IPS-NIHi7 (cell line): ENCODE results near the gene TIMM10B.

Experiments used
- DNase-seq: peaks from one replicate; pipeline ENCODE4 v3.0.0; 2012; ENCODE audit warnings: mixed read lengths; ENCODE audit errors: extremely low spot score

TIMM10B gene

GRCh38 chr11:6472934-6473333, 8.4 kb upstream of the TIMM10B start:
- DNase-seq: no peak

DNA sequence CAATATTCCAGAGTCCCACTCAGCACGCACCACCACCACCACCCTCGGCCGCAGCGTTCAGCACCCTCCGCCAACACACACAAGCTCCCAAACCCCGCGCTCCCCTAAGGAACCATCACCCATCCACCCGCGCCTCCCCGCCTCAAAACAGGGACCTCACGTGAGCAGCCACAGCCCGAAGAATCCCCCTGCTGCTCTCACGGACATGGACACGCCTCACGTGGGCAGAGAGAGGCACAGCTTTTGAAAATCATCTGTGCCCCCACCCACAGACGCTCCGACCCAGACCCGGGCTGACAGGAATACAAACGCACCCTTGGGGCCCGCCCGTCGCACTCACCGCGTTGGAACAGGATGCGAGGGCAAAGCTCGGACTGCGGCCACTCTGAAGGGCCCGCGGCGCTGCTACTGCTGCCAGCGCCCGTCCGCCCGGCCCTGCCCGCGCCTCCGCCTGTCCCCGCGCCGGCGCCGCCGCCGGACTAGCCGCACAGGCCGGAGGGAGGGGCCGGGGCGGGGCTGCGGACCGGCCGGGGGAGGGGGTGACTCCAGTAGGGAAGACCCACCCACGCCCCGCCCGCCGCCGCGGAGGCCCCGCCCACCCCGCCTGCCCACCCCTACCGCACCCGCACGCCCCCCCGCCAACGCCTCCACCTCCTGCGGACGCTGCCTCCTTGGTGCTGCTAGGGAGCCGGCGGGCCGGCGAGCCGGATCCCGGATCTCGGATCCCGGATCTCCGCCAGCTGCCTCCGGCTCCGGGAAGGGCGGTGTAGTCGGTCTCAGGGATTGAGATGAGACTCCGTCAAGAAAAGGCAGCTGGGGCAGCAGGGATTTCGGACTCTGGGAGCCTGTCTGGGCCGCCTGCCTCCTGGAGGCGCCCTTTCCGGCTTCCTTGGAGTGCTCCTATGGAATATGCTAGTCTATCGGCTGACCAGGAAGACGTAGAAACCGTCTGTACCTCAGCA, 7.6 kb upstream of the TIMM10B start, which contains the start of gene TRIM3:
Gene TRIM3 (minus strand): TSS at position 491 of the 962 bp plus-strand sequence. CDS start 8,246 bp downstream, outside the sequence.
- DNase-seq: peak; percentile 98

DNA sequence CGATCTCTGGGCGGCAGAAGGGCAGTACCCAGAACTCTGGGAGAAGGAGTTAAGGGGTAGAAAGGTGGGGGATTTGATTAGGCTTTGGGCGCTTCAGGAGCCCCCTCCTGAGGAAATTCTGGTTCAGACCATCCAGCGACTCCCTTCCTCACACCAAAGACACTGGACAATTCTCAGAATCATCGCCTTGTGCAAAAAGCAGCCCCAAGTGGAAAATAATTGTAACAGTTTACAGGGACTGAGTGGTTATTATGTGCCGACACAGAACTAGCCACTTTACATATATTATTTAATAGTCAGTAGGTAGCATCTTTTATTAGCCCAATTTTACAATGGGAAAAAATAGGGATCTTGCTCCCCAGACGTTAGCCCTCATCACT, 6.9 kb upstream of the TIMM10B start:
- no peak for DNase-seq

- DNase-seq: no peak
Measured at GRCh38 chr11:6474806-6475500, 6.3 kb upstream of the TIMM10B start.

GRCh38 chr11:6475936-6476335, 5.4 kb upstream of the TIMM10B start:
- DNase-seq: peak; percentile 31

- DNase-seq: peak; percentile 52
Measured at GRCh38 chr11:6476571-6476970, 4.7 kb upstream of the TIMM10B start.

- no peak for DNase-seq
Measured at GRCh38 chr11:6480299-6480914, 894 bp upstream of the TIMM10B start.

GRCh38 chr11:6481924-6482275, 599 bp downstream of the TIMM10B start:
- no peak for DNase-seq

- DNase-seq: no peak
Measured at GRCh38 chr11:6482441-6482840, 1.1 kb downstream of the TIMM10B start.

DNA sequence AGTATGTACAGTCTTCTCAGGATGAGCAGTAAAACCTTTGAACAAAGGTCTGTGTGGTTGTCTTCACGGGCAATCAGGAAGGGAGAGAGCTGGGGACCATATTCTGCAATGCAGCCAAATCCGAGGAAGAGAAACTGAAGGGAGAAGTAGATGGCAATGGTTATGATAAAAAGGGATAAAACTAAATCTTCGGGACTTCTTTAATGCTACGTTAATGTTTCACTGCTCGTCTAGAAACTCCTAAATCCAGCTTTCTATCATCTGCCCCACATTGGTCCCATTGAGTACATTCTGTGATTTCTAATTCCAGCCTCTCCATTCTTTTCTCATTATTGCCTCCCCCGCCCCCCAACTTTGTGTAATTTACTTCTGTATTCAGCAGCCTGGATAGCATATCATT, 1.7 kb downstream of the TIMM10B start:
- DNase-seq: no peak

DNA sequence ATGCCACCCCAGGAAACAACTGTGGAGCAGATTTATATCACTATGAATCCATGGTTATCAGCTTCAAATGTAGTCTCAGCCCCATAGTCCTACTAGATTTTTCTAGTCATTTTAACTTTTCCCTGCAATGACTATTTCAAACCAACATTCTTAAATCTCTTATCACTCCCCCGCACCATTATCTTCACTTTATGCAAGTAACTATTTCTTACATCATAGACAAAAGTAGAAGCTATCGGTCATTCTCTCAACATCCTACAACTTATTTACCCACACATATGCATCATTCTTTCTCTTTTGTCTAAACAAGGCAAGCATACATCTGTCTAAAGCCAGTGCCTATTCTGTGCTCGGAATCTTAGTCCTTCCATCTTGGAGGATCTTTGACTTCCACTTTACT, 4.4 kb downstream of the TIMM10B start:
- no peak for DNase-seq

DNA sequence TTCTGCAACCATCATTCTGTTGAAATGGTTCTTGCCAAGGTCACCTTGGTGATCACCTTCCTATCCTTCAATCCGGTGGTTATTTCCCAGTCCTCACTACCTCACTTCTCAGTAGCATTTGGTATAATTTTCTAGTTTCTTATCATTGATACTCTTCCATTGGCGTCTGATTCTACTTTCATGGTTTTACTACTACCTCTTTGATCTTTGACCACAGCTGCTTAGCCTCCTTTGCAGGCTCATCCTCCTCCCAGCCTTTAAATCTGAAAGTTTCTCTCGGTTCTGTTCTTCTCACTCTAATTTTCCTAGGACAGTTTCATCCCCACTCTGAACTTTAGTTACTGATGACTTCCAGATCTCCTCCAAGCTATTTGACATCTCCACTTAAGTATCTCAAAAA, 5.0 kb downstream of the TIMM10B start:
- no peak for DNase-seq

- DNase-seq: no peak
Measured at GRCh38 chr11:6486938-6487337, 5.6 kb downstream of the TIMM10B start.

GRCh38 chr11:6488342-6488741, 7.0 kb downstream of the TIMM10B start:
- DNase-seq: no peak

- no peak for DNase-seq
Measured at GRCh38 chr11:6488821-6489220, 7.5 kb downstream of the TIMM10B start.

DNA sequence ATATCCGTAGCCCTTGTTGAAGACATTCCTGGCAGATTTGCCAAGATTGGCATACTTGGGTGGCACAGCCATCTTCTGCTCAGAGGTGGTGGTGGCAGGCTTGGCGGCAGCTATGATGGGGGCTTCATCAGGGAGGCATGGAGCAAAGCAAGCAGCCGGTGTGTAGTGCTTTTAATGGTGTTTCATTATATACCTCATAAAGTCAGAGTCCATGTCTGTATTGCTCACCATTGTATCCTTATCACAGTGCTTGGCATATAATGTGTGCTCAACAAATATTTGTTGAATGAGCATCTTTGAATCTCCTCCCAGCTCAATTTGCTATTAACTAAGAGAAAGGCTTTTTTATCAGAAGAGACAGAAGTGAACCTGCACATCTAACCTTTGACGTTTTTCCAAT, 8.0 kb downstream of the TIMM10B start:
- DNase-seq: no peak

DNA sequence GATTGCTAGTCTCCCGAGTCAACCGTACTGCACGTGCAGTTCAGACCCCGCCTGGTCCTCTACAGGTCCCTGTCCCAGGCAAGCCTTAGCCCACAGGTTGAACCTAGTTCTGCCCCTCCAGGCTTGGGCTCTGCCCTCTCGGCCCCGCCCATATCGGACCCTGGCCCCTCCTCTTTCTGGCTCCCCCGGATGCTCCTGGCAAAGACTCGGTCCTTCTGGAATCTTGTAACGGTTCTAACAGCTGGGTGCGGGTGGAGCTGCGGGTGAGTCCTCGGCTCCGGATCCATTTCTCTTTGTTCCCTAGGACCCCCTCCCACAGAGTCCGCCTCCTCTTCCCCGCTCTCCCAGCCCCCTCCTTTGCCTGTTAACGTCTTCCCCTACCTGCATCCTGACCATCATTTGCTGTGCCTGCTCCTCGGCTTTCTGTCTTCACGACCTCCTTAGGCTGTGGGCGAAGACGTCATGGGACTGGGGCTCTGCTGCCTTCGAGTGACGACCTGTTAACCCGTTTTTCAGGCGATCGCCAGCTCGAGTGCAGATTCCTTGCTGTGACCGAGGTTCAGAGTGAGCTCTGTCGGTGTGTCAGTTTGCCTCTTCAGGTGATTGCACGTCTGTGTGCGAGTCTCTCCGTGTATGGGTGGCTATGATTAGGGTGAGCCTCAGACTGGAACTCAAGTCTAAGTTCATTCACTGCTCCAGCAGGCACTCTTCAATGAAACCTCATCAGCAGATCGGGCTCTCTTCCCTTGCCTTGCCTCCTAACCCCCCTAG, 16.0 kb downstream of the TIMM10B start, which contains the start of gene DNHD1:
Gene DNHD1 (plus strand): TSS at position 212 of the 771 bp plus-strand sequence. CDS start 936 bp downstream, outside the sequence.
- peak; percentile 83 for DNase-seq

DNA sequence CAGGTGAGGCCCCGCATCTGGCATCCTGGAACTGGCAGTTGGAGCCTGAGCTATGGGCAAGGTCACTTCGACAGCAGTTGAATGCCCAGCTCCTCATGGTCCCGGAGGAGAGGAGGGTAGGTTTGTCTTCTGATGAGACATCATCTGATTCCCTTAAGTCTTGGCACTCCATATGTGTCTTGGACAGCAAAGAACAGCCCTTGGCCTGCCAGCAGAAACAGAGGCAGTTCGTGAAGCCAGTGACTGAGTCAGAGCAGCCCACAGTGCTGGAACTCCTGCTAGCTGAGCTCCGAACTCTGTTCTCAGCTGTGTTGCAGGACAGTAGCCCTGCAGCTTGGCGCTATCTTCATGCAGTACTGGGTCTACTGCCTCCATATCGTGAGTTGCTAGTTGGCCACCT, 16.8 kb downstream of the TIMM10B start:
- DNase-seq: no peak

- DNase-seq: no peak
Measured at GRCh38 chr11:6498544-6498943, 17.2 kb downstream of the TIMM10B start.

- no peak for DNase-seq
Measured at GRCh38 chr11:6502382-6502781, 21.1 kb downstream of the TIMM10B start.

- no peak for DNase-seq
Measured at GRCh38 chr11:6504166-6504565, 22.9 kb downstream of the TIMM10B start.
